HG03175 (cell line): ENCODE data around the gene HPS5.

Experiments
- ATAC-seq: cut with Tn5 transposase; IDR thresholded peaks from one replicate; pipeline ENCODE4 v1.9.1; 2021; ENCODE audit warnings: mild to moderate bottlenecking, moderate library complexity; ENCODE audit not compliant: unreplicated experiment

HPS5 gene

GRCh38 chr11:18321578-18321968, 367 bp downstream of the HPS5 start:
- ATAC-seq = peak; percentile 3

- no peak for ATAC-seq
Observed at GRCh38 chr11:18320617-18321016, 1.3 kb downstream of the HPS5 start.

GRCh38 chr11:18319914-18320313, 2.0 kb downstream of the HPS5 start:
- no peak for ATAC-seq

- ATAC-seq = no peak
Observed at GRCh38 chr11:18317551-18317950, 4.4 kb downstream of the HPS5 start.

- ATAC-seq = no peak
Observed at GRCh38 chr11:18315893-18316292, 6.0 kb downstream of the HPS5 start.

GRCh38 chr11:18314784-18315523, 7.0 kb downstream of the HPS5 start:
- ATAC-seq = no peak

GRCh38 chr11:18313965-18314763, 7.8 kb downstream of the HPS5 start:
- ATAC-seq = no peak

GRCh38 chr11:18312663-18313420, 9.1 kb downstream of the HPS5 start:
- ATAC-seq = no peak

- no peak for ATAC-seq
Observed at GRCh38 chr11:18312012-18312411, 9.9 kb downstream of the HPS5 start.

- peak; percentile 75 for ATAC-seq
Observed at GRCh38 chr11:18310800-18311340, 11.1 kb downstream of the HPS5 start.

GRCh38 chr11:18309691-18310090, 12.2 kb downstream of the HPS5 start:
- ATAC-seq = no peak

- ATAC-seq = no peak
Observed at GRCh38 chr11:18308242-18308641, 13.7 kb downstream of the HPS5 start.

GRCh38 chr11:18307461-18308139, 14.3 kb downstream of the HPS5 start:
- no peak for ATAC-seq

GRCh38 chr11:18304745-18305144, 17.2 kb downstream of the HPS5 start:
- ATAC-seq = no peak

GRCh38 chr11:18299721-18300120, 22.2 kb downstream of the HPS5 start:
- no peak for ATAC-seq

GRCh38 chr11:18295316-18295715, 26.6 kb downstream of the HPS5 start:
- no peak for ATAC-seq

GRCh38 chr11:18294862-18295261, 27.1 kb downstream of the HPS5 start:
- no peak for ATAC-seq

- ATAC-seq = no peak
Observed at GRCh38 chr11:18288911-18289310, 33.0 kb downstream of the HPS5 start.

- no peak for ATAC-seq
Observed at GRCh38 chr11:18285841-18286240, 36.1 kb downstream of the HPS5 start.

GRCh38 chr11:18282626-18283025, 39.3 kb downstream of the HPS5 start:
- no peak for ATAC-seq
